Stimulated activated CD8-positive, alpha-beta memory T cell treated with anti-CD3 and anti-CD28 coated beads, Interleukin-15, amount 100 ng/mL, for 48 hours (primary cell): ENCODE measurements around the gene PHLPP1.
A peak's percentile ranks its signal among the peaks of the same experiment; 100 is the strongest.

Source experiments
- DNase-seq, 2 donors: peaks; one replicate each; pipeline ENCODE4 v3.0.0-alpha.2; 2020; ENCODE audit warnings: low read depth in 2 of 2

PHLPP1 gene

DNA sequence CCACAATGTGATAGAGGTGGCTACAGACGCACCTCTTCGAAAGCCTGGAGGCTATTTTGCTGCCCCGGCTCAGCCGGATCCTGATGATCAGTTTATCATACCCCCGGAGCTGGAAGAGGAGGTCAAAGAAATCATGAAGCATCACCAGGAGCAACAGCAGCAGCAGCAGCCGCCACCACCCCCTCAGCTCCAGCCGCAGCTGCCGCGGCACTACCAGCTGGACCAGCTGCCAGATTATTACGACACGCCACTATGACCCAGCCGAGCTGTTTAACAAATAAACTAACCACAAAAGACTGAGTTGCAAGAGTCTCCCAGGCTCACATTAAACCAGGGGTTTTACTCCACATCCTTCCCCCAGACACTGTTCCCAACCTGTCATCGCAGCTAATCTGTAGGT lies 263.8 kb downstream of the PHLPP1 start:
- DNase-seq = no peak

- DNase-seq = no peak
Observed at GRCh38 chr18:62979900-62980299, 264.6 kb downstream of the PHLPP1 start.

- no peak for DNase-seq
Observed at GRCh38 chr18:62981566-62981965, 266.2 kb downstream of the PHLPP1 start.

DNA sequence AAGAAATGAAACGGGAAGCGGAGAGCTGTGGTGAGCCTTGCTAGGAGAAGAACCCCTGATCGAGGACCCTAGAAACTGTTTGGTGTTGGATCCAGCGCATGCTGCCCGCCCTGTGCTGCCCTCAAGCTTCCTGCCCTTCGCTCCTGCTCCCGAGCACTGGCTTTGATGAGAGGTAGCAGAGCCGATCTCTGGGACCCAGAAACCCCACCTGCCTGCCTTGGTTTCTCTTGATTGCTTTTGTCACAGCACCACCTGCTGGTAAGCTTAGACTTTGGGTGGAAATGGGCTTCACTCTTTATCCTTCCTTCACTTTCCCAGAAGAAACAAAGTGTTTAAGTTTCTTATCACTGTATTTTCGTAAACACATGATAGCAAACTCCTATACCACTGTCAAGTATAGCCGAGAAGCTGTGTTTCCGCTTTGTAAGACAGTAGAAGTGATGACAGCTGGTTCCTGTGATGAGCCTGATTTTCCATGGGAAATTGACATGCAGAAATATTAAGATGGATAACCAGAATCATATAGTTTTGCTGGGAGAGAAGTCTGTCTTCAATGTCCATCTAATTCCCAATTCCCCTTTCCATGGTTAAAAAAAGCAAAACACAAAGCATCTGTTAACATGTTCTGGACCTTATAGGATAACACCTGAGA lies 267.4 kb downstream of the PHLPP1 start:
- DNase-seq = peak; percentile 16 to 29

DNA sequence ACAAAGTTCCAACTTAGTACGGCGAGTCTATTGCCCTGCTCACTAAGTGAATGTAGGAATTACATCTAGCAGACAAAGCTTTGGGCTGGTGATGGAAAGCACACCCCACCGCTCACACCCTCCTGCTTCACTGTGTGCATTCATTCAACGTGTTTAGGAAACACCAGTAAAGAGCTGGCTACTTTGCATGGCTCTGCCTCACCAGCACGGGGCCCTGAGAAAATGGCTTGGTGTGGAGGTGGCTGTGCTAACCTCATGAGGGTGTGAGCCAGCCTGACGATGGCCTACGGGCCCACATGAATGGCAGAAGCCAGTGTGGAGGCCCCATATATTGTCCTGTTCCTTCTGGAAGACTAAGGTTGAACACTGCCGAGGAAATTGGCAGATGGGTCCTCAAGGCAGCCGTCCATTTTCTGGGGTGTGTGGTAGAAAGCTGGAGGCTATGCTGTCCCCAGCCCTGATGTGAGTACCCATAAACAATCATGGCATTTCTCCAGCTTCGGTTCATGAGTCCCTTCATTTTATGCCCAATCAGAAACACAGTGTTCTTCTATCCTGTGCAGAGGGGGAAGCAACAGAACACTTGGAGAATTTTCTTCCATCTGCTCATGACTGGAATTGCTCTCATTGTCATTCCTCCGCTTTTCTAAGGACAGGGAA lies 269.4 kb downstream of the PHLPP1 start:
- no peak for DNase-seq

DNA sequence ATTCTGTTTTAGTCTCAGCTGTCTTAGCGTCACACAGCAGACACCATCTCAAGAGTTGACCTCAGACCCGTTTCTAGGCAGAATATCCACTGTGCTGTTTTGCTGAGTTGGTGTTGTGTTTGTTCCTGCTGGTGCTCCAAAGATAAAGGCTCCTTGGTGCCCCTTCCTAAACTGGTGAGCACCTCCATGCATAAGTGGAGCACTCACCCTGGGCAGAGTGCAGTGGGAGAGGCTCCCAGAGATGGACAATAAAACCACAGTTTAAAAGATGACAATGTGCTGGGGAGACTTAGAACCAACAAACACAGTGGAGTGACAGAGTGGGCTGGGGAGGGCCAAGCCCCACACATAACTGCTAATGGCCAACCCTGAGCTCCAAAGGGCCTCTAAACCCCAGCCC lies 271.1 kb downstream of the PHLPP1 start:
- DNase-seq = no peak

DNA sequence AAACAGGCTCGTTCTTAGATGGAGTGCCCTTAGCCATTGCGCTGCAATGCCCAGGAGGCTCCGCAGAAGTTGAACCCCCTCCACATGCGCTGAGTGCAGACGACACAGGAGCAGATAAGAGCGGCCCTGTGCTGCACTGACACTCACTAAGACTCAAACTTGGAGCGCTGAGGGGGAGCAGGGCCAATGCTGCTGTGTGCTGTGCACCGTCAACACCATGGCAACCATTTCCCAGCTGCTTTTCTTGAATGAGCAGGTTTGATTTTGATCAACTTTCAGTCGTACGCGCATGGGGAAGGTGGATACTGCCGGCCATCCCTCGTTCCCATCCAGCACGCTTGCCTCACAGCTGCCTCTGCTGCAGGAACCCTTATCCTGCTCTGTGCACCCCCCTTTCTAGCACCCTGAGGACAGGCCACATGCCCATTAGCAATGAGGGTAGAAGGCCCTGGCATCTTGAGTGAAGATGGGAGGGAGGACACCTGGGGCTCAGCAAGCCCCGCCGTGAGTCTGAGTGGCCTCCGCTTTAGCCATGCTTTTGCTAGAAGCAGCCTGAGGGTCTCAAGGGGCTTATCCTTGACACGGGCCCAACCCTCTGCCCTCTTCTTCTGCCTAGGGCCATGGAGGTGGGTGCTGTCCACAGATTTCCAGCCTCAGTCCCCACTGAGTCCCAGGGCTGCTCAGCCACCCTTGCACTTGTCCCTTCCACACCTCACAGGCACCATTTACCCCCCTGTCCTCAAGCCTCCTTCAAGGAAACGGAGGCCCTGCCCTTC lies 271.9 kb downstream of the PHLPP1 start:
- DNase-seq = no peak

GRCh38 chr18:62987859-62988258 lies 272.5 kb downstream of the PHLPP1 start:
- DNase-seq = no peak

- DNase-seq = no peak
Observed at GRCh38 chr18:62988471-62988870, 273.1 kb downstream of the PHLPP1 start.

DNA sequence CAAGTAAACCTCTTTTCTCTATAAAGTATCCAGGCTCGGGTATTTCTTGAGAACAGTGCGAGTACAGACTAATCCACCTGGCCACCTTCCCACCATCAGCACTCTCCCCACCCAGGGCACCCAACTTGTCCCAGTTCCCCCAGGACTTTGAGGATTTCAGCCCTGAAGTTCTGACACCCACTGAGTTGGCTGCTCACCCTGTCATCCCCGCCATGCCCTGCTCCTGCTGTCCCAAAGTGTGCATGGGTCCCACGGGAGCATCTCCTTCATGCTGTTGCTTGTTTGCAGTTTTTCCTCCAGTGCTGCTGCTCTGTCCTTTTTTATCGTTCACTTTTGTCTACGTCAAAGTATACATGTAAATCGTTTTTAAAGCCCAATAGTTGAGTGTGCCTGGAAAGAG lies 273.9 kb downstream of the PHLPP1 start:
- DNase-seq = no peak

DNA sequence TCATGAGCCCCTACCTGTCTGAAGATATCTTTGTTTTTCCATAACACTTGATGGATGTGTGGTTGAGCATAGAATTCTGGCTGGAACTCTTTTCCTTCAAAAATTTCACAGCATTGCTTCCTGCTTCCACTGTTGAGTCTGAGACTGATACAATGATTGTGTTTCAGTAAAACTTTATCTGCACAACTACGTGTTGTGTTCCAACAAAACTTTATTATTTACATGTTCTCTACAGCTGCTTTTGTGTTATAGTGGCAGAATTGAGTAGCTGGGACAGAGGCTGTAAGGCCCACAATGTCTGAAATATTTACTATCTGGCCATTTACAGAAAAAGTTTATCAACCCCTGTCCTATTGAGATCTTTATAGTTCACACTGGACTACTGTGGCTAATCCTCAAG lies 275.3 kb downstream of the PHLPP1 start:
- DNase-seq = no peak

DNA sequence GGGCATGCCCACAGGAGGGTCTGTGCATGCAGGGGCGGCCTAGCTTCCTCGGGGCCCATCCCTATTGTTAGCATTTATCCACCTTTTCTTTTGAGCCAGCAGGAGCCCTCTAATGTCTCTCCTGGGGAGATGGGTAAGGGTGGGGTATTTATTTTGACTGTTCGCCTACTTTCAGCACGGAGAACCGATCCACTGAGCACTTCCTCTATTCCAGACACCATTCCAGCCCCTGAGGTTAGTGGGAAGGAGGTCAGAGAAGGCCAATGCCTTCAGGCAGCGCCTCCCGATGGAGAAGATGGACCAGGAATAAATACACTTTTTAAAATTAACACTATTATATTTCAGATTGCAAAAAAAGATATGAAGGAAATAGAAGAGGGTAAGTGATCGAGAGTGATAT lies 276.0 kb downstream of the PHLPP1 start:
- no peak for DNase-seq

- DNase-seq = no peak
Observed at GRCh38 chr18:62991959-62992358, 276.6 kb downstream of the PHLPP1 start.

DNA sequence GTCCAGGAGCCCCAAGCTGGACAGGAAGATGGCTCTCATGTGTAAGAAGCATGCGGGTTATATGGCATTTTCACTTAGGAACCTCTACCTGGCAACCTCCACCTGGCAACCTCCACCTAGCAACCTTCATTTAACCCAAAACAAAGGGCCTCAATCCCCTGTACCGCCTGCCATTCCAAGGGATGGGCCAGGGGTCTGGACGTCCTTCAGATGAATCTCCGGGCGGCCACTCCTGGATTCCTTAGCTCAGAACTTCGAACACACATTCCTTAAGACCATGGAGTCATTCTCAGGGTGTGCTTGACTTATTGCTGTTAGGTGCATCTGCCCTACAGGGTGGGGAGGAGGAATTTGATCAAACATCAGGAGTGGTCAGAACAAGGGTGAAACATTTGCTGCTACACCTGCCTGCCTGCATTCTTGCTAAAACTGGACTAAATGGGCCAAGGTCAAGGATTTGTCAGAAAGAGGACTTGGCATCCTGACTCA lies 277.6 kb downstream of the PHLPP1 start:
- no peak for DNase-seq

DNA sequence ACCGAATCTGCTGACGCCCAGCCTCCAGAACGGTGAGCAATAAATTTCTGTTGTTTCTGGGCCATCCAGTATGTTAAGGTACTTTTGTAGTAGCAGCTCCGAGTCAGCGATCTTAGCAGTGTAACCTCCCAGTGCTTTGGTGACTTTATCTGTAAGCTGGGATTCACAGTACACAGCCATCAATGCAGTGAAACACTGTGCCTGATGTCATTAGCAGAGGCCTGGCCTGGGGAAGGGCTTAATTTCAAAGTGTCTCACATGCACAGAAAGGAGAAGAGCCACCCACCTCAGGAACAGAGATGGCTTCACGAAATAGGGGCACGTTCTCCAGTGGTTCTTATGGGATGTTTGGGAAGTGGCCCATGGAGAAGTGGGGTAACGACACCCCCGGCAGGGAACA lies 281.2 kb downstream of the PHLPP1 start:
- DNase-seq = no peak

DNA sequence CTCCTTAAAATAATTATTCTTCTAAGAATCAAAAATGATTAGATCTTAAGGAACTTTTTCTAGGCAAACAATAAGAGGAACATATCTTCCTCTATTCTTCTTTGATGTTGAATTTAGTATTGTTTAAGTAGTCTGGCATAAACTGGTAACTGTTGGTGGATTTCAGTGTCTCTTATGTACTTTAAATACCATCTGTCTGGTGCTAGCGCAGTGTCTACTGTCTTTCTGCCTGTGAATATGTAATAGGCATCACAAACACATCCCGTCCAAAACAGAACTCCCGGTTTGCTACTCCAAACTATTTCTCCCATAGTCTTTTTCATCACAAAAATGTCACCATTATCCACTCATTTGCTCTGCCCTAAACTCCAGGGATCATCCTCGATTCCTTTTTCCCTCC lies 281.7 kb downstream of the PHLPP1 start:
- no peak for DNase-seq

- no peak for DNase-seq
Observed at GRCh38 chr18:62998443-62998842, 283.1 kb downstream of the PHLPP1 start.

GRCh38 chr18:62999392-62999791 lies 284.1 kb downstream of the PHLPP1 start:
- no peak for DNase-seq

- DNase-seq = no peak
Observed at GRCh38 chr18:62999921-63000320, 284.6 kb downstream of the PHLPP1 start.

GRCh38 chr18:63000839-63001238 lies 285.5 kb downstream of the PHLPP1 start:
- no peak for DNase-seq

- no peak for DNase-seq
Observed at GRCh38 chr18:63001861-63002260, 286.5 kb downstream of the PHLPP1 start.

DNA sequence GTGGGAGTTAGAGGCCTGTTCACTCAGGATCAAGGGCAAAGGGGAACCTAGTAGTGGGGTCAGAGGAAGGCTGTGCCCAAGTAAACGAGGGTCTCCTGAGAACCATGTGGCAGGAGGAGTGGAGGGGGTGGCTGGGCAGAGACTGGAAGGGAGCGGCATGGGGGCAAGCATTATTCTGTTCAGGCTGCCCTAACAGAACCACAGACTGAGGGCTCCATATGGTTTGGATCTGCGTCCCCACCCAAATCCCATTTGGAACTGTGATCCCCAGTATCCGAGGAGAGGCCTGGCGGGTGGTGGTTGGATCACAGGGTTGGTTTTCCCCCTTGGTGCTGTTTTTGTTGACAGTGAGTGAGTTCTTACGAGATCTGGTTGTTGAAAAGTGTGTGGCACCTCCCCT lies 287.0 kb downstream of the PHLPP1 start:
- no peak for DNase-seq
